ENCODE measurements around the gene GTF3C1. TPM values are rescaled to one million over a fixed set of nuclear protein-coding genes. Genes with fewer than 3 reads are reported as not detected.
A peak's percentile ranks its signal among the peaks of the same experiment; 100 is the strongest.

The GTF3C1 gene
- total RNA-seq, 1 experiment from 2014 or later: 97.5 TPM

DNA sequence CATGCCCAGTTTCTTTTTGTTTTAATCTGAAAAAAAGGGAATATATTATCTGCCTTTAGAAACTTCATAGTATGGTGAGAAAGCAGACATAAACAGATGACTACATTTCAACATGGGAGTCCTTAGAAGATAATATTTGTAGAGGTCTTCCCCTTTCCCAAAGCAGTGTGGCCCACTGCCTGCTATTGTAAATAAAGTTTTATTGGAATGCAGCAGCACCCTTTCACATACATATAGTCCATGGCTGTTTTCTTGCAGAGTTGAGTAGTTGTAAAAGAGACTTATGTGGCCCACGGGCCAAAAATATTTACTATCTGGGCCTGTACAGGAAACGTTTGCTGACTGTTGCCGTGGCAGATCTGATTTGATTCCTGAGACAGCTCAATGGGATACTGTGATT, 8.7 kb upstream of the GTF3C1 start:
- no peaks in the 10 kb centered on the region for H3F3A ChIP-seq (ENCODE audit: low read length, unreplicated experiment)
- TF ChIP-seq CTCF (conservative IDR thresholded peaks at IDR 0.05; ENCODE audit: low read depth, low read length) (no peak), EZH2phosphoT487 (IDR thresholded peaks at IDR 0.05; ENCODE audit: borderline replicate concordance, low read length) (no peak), EZH2 (IDR thresholded peaks at IDR 0.05; ENCODE audit: low read length, unreplicated experiment) (no peak)
- no peak overlapping the region for H3K27ac ChIP-seq (ENCODE audit: low read length)
- DNase-seq (no peak), ATAC-seq (no peak)
- H3K9me3 ChIP-seq (ENCODE audit: low read length): no peaks in the 10 kb centered on the region
- CTCF ChIA-PET: no interaction called here
- no peak overlapping the region for H3K4me2 ChIP-seq (ENCODE audit: low read length)
- no peak overlapping the region for H3K4me3 ChIP-seq (ENCODE audit: low read length)
- intact Hi-C loops (cut with micrococcal nuclease): no loop called here
- H2AFZ ChIP-seq (ENCODE audit: low read length): no peak overlapping the region
- POLR2A ChIA-PET (ENCODE audit: unreplicated experiment): no interaction called here
- H3K79me2 ChIP-seq (ENCODE audit: low read length): no peaks in the 10 kb centered on the region
- H3K9me2 ChIP-seq (replicated peaks; ENCODE audit: low read length): no peaks in the 10 kb centered on the region
- no peaks in the 10 kb centered on the region for H3K4me1 ChIP-seq (ENCODE audit: insufficient read depth, low read length)
- no peaks in the 10 kb centered on the region for H3K27me3 ChIP-seq (ENCODE audit: low read length)
- no peaks in the 10 kb centered on the region for H3K36me3 ChIP-seq (ENCODE audit: low read depth, low read length)
- H4K20me1 ChIP-seq (ENCODE audit: low read length): no peaks in the 10 kb centered on the region
- no TSS peak for BruUV-seq (replicated peaks)
- no peak overlapping the region for H3K9ac ChIP-seq (ENCODE audit: low read length)

DNA sequence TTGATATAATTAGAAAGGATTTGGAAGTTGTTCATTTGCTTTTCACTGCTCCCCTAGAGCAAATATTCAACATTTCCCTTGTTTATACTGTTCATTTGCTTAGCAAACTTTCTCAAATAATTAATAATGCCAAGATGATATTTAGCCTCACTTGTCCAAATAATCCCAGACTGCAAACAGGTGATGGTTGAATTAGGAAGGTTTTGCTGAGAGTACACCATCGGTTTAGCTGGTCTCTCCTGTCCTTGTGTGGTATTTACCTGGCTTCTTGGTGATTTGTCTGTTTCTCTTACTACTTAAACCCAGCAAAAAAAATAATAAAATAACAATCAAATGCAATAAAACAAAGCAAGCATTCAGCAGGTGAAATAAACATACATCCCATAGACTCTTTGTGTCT, 6.8 kb upstream of the GTF3C1 start:
- intact Hi-C loops (cut with micrococcal nuclease): no loop called here
- Histone ChIP-seq H3K9me3 (ENCODE audit: low read length) (no peaks in the 10 kb centered on the region), H3K4me3 (ENCODE audit: low read length) (no peak overlapping the region), H4K20me1 (ENCODE audit: low read length) (no peaks in the 10 kb centered on the region), H3K36me3 (ENCODE audit: low read depth, low read length) (no peaks in the 10 kb centered on the region), H3F3A (ENCODE audit: low read length, unreplicated experiment) (no peaks in the 10 kb centered on the region), H3K9me2 (replicated peaks; ENCODE audit: low read length) (no peaks in the 10 kb centered on the region), H3K27ac (ENCODE audit: low read length) (no peak overlapping the region), H3K9ac (ENCODE audit: low read length) (no peak overlapping the region), H2AFZ (ENCODE audit: low read length) (no peak overlapping the region), H3K27me3 (ENCODE audit: low read length) (no peaks in the 10 kb centered on the region), H3K79me2 (ENCODE audit: low read length) (peaks cover 6% of the 10 kb centered on the region), H3K4me1 (ENCODE audit: insufficient read depth, low read length) (no peaks in the 10 kb centered on the region), H3K4me2 (ENCODE audit: low read length) (no peak overlapping the region)
- ATAC-seq (no peak), DNase-seq (no peak)
- TF ChIP-seq CTCF (conservative IDR thresholded peaks at IDR 0.05; ENCODE audit: low read depth, low read length): no peak
- TF ChIP-seq EZH2 (IDR thresholded peaks at IDR 0.05; ENCODE audit: low read length, unreplicated experiment): no peak
- no peak for TF ChIP-seq EZH2phosphoT487 (IDR thresholded peaks at IDR 0.05; ENCODE audit: borderline replicate concordance, low read length)
- ChIA-PET CTCF (no interaction called here), POLR2A (ENCODE audit: unreplicated experiment) (no interaction called here)
- BruUV-seq (replicated peaks): no TSS peak

GRCh38 chr16:27551036-27551435, 1.3 kb upstream of the GTF3C1 start:
- Histone ChIP-seq H3K9ac (ENCODE audit: low read length) (no peak overlapping the region), H3K79me2 (ENCODE audit: low read length) (peaks cover 50% of the 10 kb centered on the region), H3K36me3 (ENCODE audit: low read depth, low read length) (no peaks in the 10 kb centered on the region), H3K4me3 (ENCODE audit: low read length) (peak overlapping the region; percentile 97), H3K9me2 (replicated peaks; ENCODE audit: low read length) (no peaks in the 10 kb centered on the region), H3K9me3 (ENCODE audit: low read length) (no peaks in the 10 kb centered on the region), H3F3A (ENCODE audit: low read length, unreplicated experiment) (no peaks in the 10 kb centered on the region), H2AFZ (ENCODE audit: low read length) (no peak overlapping the region), H4K20me1 (ENCODE audit: low read length) (peaks cover 7% of the 10 kb centered on the region; the same call in 1 of the 2 replicates), H3K4me2 (ENCODE audit: low read length) (peak overlapping the region; percentile 87), H3K4me1 (ENCODE audit: insufficient read depth, low read length) (peaks cover 28% of the 10 kb centered on the region), H3K27ac (ENCODE audit: low read length) (no peak overlapping the region), H3K27me3 (ENCODE audit: low read length) (no peaks in the 10 kb centered on the region)
- ATAC-seq (no peak), DNase-seq (no peak)
- POLR2A ChIA-PET (ENCODE audit: unreplicated experiment): no interaction called here
- intact Hi-C loops (cut with micrococcal nuclease): no loop called here
- TF ChIP-seq EZH2phosphoT487 (IDR thresholded peaks at IDR 0.05; ENCODE audit: borderline replicate concordance, low read length) (no peak), CTCF (conservative IDR thresholded peaks at IDR 0.05; ENCODE audit: low read depth, low read length) (no peak), EZH2 (IDR thresholded peaks at IDR 0.05; ENCODE audit: low read length, unreplicated experiment) (no peak)
- CTCF ChIA-PET: no interaction called here
- no TSS peak for BruUV-seq (replicated peaks)
